ENCODE results near the gene MPRIP. TPM values are rescaled to one million over a fixed set of nuclear protein-coding genes. Genes with fewer than 3 reads are reported as not detected.

Gene MPRIP
- total RNA-seq, 1 experiment from 2014 or later: 284 TPM

- CTCF ChIA-PET: no interaction called here
- no peak for TF ChIP-seq CTCF (IDR thresholded peaks at IDR 0.05; ENCODE audit: insufficient read depth in 1 of 2, low read depth in 1 of 2, low read length in 1 of 2, severe bottlenecking in 1 of 2, unreplicated experiment in 1 of 2)
- H3K27me3 Mint-ChIP-seq (ENCODE audit: insufficient read depth, unreplicated experiment): no peaks in the 10 kb centered on the region
- DNase-seq: no peak
- POLR2A ChIA-PET: no interaction called here
- intact Hi-C loops (cut with micrococcal nuclease; ENCODE audit: unreplicated experiment): loop anchor here (2.0 kb wide), 1 partner anchor 20 kb away; the partner anchor contains the start of gene MPRIP
- no peak overlapping the region for H3K27ac Mint-ChIP-seq (ENCODE audit: unreplicated experiment)
- H3K36me3 Mint-ChIP-seq (ENCODE audit: insufficient read depth, unreplicated experiment): peaks cover 73% of the 10 kb centered on the region
- peaks cover 22% of the 10 kb centered on the region for H3K4me1 Mint-ChIP-seq (ENCODE audit: low read depth, unreplicated experiment)
- Histone ChIP-seq H3K4me1 (peaks cover 12% of the 10 kb centered on the region), H3K9me3 (no peaks in the 10 kb centered on the region), H3K36me3 (ENCODE audit: control insufficient read depth, insufficient read depth, low read length) (peaks cover 3% of the 10 kb centered on the region; the same call in 1 of the 2 replicates), H3K27me3 (replicated peaks; ENCODE audit: control insufficient read depth, insufficient read depth, low read length) (no peaks in the 10 kb centered on the region), H3K4me3 (ENCODE audit: low read depth, low read length) (no peak overlapping the region)
- no peaks in the 10 kb centered on the region for H3K9me3 Mint-ChIP-seq (ENCODE audit: unreplicated experiment)
- BruUV-seq (replicated peaks): no TSS peak
- no peak overlapping the region for H3K4me3 Mint-ChIP-seq (ENCODE audit: unreplicated experiment)
Observed at GRCh38 chr17:17062356-17062755, 20.1 kb downstream of the MPRIP start.

GRCh38 chr17:17062866-17063265, 20.6 kb downstream of the MPRIP start:
- peak overlapping the region; percentile 51 for H3K27ac Mint-ChIP-seq (ENCODE audit: unreplicated experiment)
- no peak for TF ChIP-seq CTCF (IDR thresholded peaks at IDR 0.05; ENCODE audit: insufficient read depth in 1 of 2, low read depth in 1 of 2, low read length in 1 of 2, severe bottlenecking in 1 of 2, unreplicated experiment in 1 of 2)
- H3K27me3 ChIP-seq (replicated peaks; ENCODE audit: control insufficient read depth, insufficient read depth, low read length): no peaks in the 10 kb centered on the region
- peaks cover 15% of the 10 kb centered on the region for H3K4me1 ChIP-seq
- intact Hi-C loops (cut with micrococcal nuclease; ENCODE audit: unreplicated experiment): loop anchor here (2.0 kb wide), 1 partner anchor 20 kb away; the partner anchor contains the start of gene MPRIP
- H3K4me3 ChIP-seq (ENCODE audit: low read depth, low read length): no peak overlapping the region
- ChIA-PET POLR2A (no interaction called here), CTCF (no interaction called here)
- H3K36me3 ChIP-seq (ENCODE audit: control insufficient read depth, insufficient read depth, low read length): peaks cover 3% of the 10 kb centered on the region; the same call in 1 of the 2 replicates
- no TSS peak for BruUV-seq (replicated peaks)
- DNase-seq: no peak
- H3K36me3 Mint-ChIP-seq (ENCODE audit: insufficient read depth, unreplicated experiment): peaks cover 73% of the 10 kb centered on the region
- no peak overlapping the region for H3K4me3 Mint-ChIP-seq (ENCODE audit: unreplicated experiment)
- no peaks in the 10 kb centered on the region for H3K27me3 Mint-ChIP-seq (ENCODE audit: insufficient read depth, unreplicated experiment)
- peaks cover 25% of the 10 kb centered on the region for H3K4me1 Mint-ChIP-seq (ENCODE audit: low read depth, unreplicated experiment)
- no peaks in the 10 kb centered on the region for H3K9me3 Mint-ChIP-seq (ENCODE audit: unreplicated experiment)
- H3K9me3 ChIP-seq: no peaks in the 10 kb centered on the region

GRCh38 chr17:17063546-17064122, 21.4 kb downstream of the MPRIP start:
- no peaks in the 10 kb centered on the region for H3K27me3 ChIP-seq (replicated peaks; ENCODE audit: control insufficient read depth, insufficient read depth, low read length)
- no peak for TF ChIP-seq CTCF (IDR thresholded peaks at IDR 0.05; ENCODE audit: insufficient read depth in 1 of 2, low read depth in 1 of 2, low read length in 1 of 2, severe bottlenecking in 1 of 2, unreplicated experiment in 1 of 2)
- Mint-ChIP-seq H3K36me3 (ENCODE audit: insufficient read depth, unreplicated experiment) (peaks cover 69% of the 10 kb centered on the region), H3K9me3 (ENCODE audit: unreplicated experiment) (no peaks in the 10 kb centered on the region), H3K4me3 (ENCODE audit: unreplicated experiment) (no peak overlapping the region), H3K27ac (ENCODE audit: unreplicated experiment) (peak overlapping the region; percentile 51), H3K4me1 (ENCODE audit: low read depth, unreplicated experiment) (peaks cover 24% of the 10 kb centered on the region), H3K27me3 (ENCODE audit: insufficient read depth, unreplicated experiment) (no peaks in the 10 kb centered on the region)
- H3K9me3 ChIP-seq: no peaks in the 10 kb centered on the region
- BruUV-seq (replicated peaks): no TSS peak
- no peak for DNase-seq
- CTCF ChIA-PET: no interaction called here
- H3K4me3 ChIP-seq (ENCODE audit: low read depth, low read length): no peak overlapping the region
- intact Hi-C loops (cut with micrococcal nuclease; ENCODE audit: unreplicated experiment): loop anchor here (2.0 kb wide), 1 partner anchor 21 kb away; the partner anchor contains the start of gene MPRIP
- peaks cover 3% of the 10 kb centered on the region; the same call in 1 of the 2 replicates for H3K36me3 ChIP-seq (ENCODE audit: control insufficient read depth, insufficient read depth, low read length)
- H3K4me1 ChIP-seq: peaks cover 19% of the 10 kb centered on the region
- POLR2A ChIA-PET: interaction anchor here (0.7 kb wide), 1 partner anchor 26 kb away, joined by 5 read pairs; no protein-coding TSS in a partner anchor
